Measurements from ENCODE around the gene TRPM7.

GRCh38 chr15:50697109-50697797 is 10.7 kb upstream of the TRPM7 start:
- TF ChIP-seq EZH2 (IDR thresholded peaks at IDR 0.05; ENCODE audit: low read length) (no peak), CTCF (optimal IDR thresholded peaks at IDR 0.05 in 1 of 3, IDR thresholded peaks at IDR 0.05 in 1 of 3, conservative IDR thresholded peaks at IDR 0.05 in 1 of 3; ENCODE audit: extremely low read depth in 1 of 3, insufficient read depth in 2 of 3, low read length in 3 of 3) (no peak)

All from keratinocyte (primary cell).